ENCODE results near the gene LAMTOR5.

- TF ChIP-seq CTCF (IDR thresholded peaks at IDR 0.05) (no peak), POLR2A (IDR thresholded peaks at IDR 0.05) (no peak)
Observed at GRCh38 chr1:110390692-110391245, 16.7 kb downstream of the LAMTOR5 start, which contains the start of gene SLC16A4.
